GM18511 (cell line): ENCODE data around the gene STARD3.
"Not testable (repeated sequence)": the region's sequence is repeated elsewhere in the genome, so short reads cannot be mapped to it uniquely, and the experiment has no call there.

ENCODE experiments used
- ATAC-seq: cut with Tn5 transposase; IDR thresholded peaks from one replicate; pipeline ENCODE4 v1.9.1; 2021; ENCODE audit warnings: mild to moderate bottlenecking, moderate library complexity; ENCODE audit not compliant: unreplicated experiment

Gene STARD3

GRCh38 chr17:39687101-39687545, 50.2 kb downstream of the STARD3 start:
- ATAC-seq: no peak

- peak; percentile 83 for ATAC-seq
Measured at GRCh38 chr17:39687546-39688474, 50.9 kb downstream of the STARD3 start, which contains the start of gene PGAP3. Gene PGAP3 (minus strand): TSS chr17:39688057. CDS start chr17:39688014, 43 bp downstream.

GRCh38 chr17:39688475-39688835, 51.5 kb downstream of the STARD3 start:
- ATAC-seq: no peak

- ATAC-seq: no peak
Measured at GRCh38 chr17:39688945-39689344, 52.0 kb downstream of the STARD3 start.

- no peak for ATAC-seq
Measured at GRCh38 chr17:39694593-39694992, 57.6 kb downstream of the STARD3 start.

GRCh38 chr17:39695089-39695474, 58.1 kb downstream of the STARD3 start:
- no peak for ATAC-seq

- no peak for ATAC-seq
Measured at GRCh38 chr17:39696731-39697130, 59.8 kb downstream of the STARD3 start.

- ATAC-seq: no peak
Measured at GRCh38 chr17:39697961-39698360, 61.0 kb downstream of the STARD3 start.

GRCh38 chr17:39699157-39699817, 62.3 kb downstream of the STARD3 start:
- not testable (repeated sequence) for ATAC-seq

- ATAC-seq: no peak
Measured at GRCh38 chr17:39699818-39700147, 62.8 kb downstream of the STARD3 start, which contains the start of gene ERBB2. Gene ERBB2 (plus strand): TSS chr17:39700064. CDS start chr17:39700239, 175 bp downstream.

- no peak for ATAC-seq
Measured at GRCh38 chr17:39700148-39700987, 63.4 kb downstream of the STARD3 start.

- ATAC-seq: no peak
Measured at GRCh38 chr17:39701012-39701783, 64.3 kb downstream of the STARD3 start.

- no peak for ATAC-seq
Measured at GRCh38 chr17:39701784-39702422, 65.0 kb downstream of the STARD3 start.

- ATAC-seq: peak; percentile 54
Measured at GRCh38 chr17:39702901-39703893, 66.3 kb downstream of the STARD3 start.

GRCh38 chr17:39703913-39704312, 67.0 kb downstream of the STARD3 start:
- ATAC-seq: no peak

GRCh38 chr17:39704821-39705551, 68.0 kb downstream of the STARD3 start:
- no peak for ATAC-seq

GRCh38 chr17:39705786-39706348, 68.9 kb downstream of the STARD3 start:
- ATAC-seq: no peak

- no peak for ATAC-seq
Measured at GRCh38 chr17:39706383-39706782, 69.4 kb downstream of the STARD3 start.
